GM19238 (cell line): ENCODE data around the gene THEMIS.
A peak's percentile ranks its signal among the peaks of the same experiment; 100 is the strongest.
"Not testable (repeated sequence)": the region's sequence is repeated elsewhere in the genome, so short reads cannot be mapped to it uniquely, and the experiment has no call there.

ENCODE experiments used
- DNase-seq: peaks from one replicate; pipeline ENCODE4 v3.0.0; 2011; ENCODE audit warnings: low spot score; ENCODE audit not compliant: insufficient read length

THEMIS gene

GRCh38 chr6:127807806-127808517, 92.9 kb downstream of the THEMIS start:
- DNase-seq = no peak

GRCh38 chr6:127796713-127797112, 104.1 kb downstream of the THEMIS start:
- no peak for DNase-seq

- no peak for DNase-seq
These were observed 106.5 kb downstream of the THEMIS start for GRCh38 chr6:127794405-127794804.

GRCh38 chr6:127793396-127793795, 107.5 kb downstream of the THEMIS start:
- DNase-seq = no peak

- DNase-seq = no peak
These were observed 108.2 kb downstream of the THEMIS start for GRCh38 chr6:127792616-127793015.

GRCh38 chr6:127791779-127792528, 108.9 kb downstream of the THEMIS start:
- DNase-seq = no peak

- DNase-seq = no peak
These were observed 110.3 kb downstream of the THEMIS start for GRCh38 chr6:127790571-127790970.

- no peak for DNase-seq
These were observed 114.7 kb downstream of the THEMIS start for GRCh38 chr6:127786109-127786508.

- no peak for DNase-seq
These were observed 116.4 kb downstream of the THEMIS start for GRCh38 chr6:127784468-127784867.

GRCh38 chr6:127781636-127782272, 119.1 kb downstream of the THEMIS start:
- DNase-seq = not testable (repeated sequence)

GRCh38 chr6:127776320-127776719, 124.5 kb downstream of the THEMIS start:
- DNase-seq = no peak

- no peak for DNase-seq
These were observed 125.5 kb downstream of the THEMIS start for GRCh38 chr6:127775371-127775770.

GRCh38 chr6:127768745-127769144, 132.1 kb downstream of the THEMIS start:
- DNase-seq = no peak

GRCh38 chr6:127768223-127768622, 132.6 kb downstream of the THEMIS start:
- no peak for DNase-seq

GRCh38 chr6:127765949-127766348, 134.9 kb downstream of the THEMIS start:
- DNase-seq = no peak

GRCh38 chr6:127762284-127762683, 138.6 kb downstream of the THEMIS start:
- no peak for DNase-seq

- DNase-seq = no peak
These were observed 139.8 kb downstream of the THEMIS start for GRCh38 chr6:127761084-127761483.

GRCh38 chr6:127749095-127749494, 151.8 kb downstream of the THEMIS start:
- DNase-seq = no peak

GRCh38 chr6:127748290-127748689, 152.6 kb downstream of the THEMIS start:
- DNase-seq = no peak

- no peak for DNase-seq
These were observed 162.4 kb downstream of the THEMIS start for GRCh38 chr6:127738423-127738822.

- no peak for DNase-seq
These were observed 163.1 kb downstream of the THEMIS start for GRCh38 chr6:127737768-127738167.

- peak; percentile 13 for DNase-seq
These were observed 163.8 kb downstream of the THEMIS start for GRCh38 chr6:127737009-127737486.
